Neural progenitor cell (in vitro differentiated cells): ENCODE results near the gene MAPK12.

Experiments used
- EZH2phosphoT487 ChIP-seq: fragments of 200-600 bp; sonication (generic); IDR thresholded peaks from 2 replicates; pipeline ENCODE4 v1.6.1; 2017; ENCODE audit warnings: antibody characterized with exemption
- TF ChIP-seq, protein P1 (sequence below): fragments of 200-600 bp; sonication (generic); IDR thresholded peaks from 2 replicates; pipeline ENCODE4 v1.5.1; 2017; ENCODE audit warnings: antibody characterized with exemption, mild to moderate bottlenecking

DNA sequence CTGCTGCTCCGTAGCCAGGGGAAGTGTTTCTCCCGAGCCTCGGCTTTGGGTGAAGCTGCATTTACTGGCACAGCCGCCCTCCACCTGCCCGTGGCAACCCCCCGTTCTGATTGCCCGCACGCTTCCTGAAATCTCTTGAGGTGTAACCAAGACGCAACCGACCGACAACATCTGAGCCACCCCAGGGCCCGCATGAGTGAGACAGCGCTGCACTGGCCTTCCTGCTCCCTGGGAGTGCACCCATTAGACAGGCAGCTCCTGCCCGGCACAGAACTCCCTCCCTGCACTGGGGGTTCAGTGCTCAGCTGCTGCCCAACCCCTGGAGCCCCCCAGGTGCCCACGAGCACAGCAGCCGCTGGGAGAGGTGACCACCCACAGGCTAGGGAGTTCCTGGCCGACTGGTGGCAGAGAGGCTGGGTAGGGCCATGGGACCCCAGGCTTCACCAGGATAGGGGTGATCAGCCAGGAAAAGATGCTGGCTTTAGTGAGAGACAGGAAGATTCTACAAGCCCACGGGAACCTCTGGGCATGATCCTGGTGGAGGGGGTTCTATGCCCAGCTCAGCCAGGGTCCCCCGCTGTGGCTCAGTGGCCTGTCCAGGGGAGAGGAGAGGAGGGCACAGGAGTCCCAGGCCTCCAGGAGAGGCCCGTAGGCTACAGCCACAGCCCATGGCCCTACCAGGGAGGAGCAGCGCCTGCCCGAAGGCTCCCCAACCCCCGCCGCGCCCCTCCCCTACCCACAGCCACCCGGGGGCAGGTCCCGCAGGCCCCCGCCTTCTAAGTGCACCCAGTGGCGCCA, 31.4 kb upstream of the MAPK12 start:
- TF ChIP-seq, protein P1, sequence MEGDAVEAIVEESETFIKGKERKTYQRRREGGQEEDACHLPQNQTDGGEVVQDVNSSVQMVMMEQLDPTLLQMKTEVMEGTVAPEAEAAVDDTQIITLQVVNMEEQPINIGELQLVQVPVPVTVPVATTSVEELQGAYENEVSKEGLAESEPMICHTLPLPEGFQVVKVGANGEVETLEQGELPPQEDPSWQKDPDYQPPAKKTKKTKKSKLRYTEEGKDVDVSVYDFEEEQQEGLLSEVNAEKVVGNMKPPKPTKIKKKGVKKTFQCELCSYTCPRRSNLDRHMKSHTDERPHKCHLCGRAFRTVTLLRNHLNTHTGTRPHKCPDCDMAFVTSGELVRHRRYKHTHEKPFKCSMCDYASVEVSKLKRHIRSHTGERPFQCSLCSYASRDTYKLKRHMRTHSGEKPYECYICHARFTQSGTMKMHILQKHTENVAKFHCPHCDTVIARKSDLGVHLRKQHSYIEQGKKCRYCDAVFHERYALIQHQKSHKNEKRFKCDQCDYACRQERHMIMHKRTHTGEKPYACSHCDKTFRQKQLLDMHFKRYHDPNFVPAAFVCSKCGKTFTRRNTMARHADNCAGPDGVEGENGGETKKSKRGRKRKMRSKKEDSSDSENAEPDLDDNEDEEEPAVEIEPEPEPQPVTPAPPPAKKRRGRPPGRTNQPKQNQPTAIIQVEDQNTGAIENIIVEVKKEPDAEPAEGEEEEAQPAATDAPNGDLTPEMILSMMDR, result no peak
- TF ChIP-seq EZH2phosphoT487, result no peak
